Lower leg skin (tissue), 3 donors: ENCODE measurements around the gene PROX1.

ENCODE experiments used
- CTCF ChIP-seq, 3 donors: fragments of 450-650 bp; IDR thresholded peaks; one replicate each; pipeline ENCODE4 v1.5.1; 2016; ENCODE audit warnings: antibody characterized with exemption in 3 of 3, mild to moderate bottlenecking in 3 of 3, moderate library complexity in 2 of 3
- POLR2A ChIP-seq, 2 donors: fragments of 450-650 bp; IDR thresholded peaks; one replicate each; pipeline ENCODE4 v1.6.1; 2016 to 2017; ENCODE audit warnings: antibody characterized with exemption in 2 of 2, mild to moderate bottlenecking in 1 of 2, moderate library complexity in 1 of 2

GRCh38 chr1:214050513-214051401, 63.0 kb downstream of the PROX1 start:
- no peak for TF ChIP-seq POLR2A (IDR thresholded peaks at IDR 0.05)
- TF ChIP-seq CTCF (IDR thresholded peaks at IDR 0.05) = no peak
